IMR-90 (cell line): ENCODE data around the gene SLC26A5. TPM values are rescaled to one million over a fixed set of nuclear protein-coding genes. Genes with fewer than 3 reads are reported as not detected.

Experiments used
- ATAC-seq: fragments of 200-7000 bp; cut with Tn5 transposase; 2 replicates; pipeline ENCODE4 v1.9.1; 2020; ENCODE audit warnings: low read depth, mild to moderate bottlenecking, moderate library complexity
- BruUV-seq: library from RNA; stranded (reverse); fragments of 400-500 nt; replicated peaks from 2 replicates; lab custom pipeline; 2021; lab: Mats Ljungman, UMichigan
- CTCF ChIA-PET: fragments of 300-600 bp; formaldehyde crosslinking; extraction: SDS; loops from one replicate; lab custom pipeline; 2021; ENCODE audit warnings: antibody characterized with exemption; lab: Yijun Ruan, JAX
- POLR2A ChIA-PET: fragments of 300-600 bp; sonication (Branson Sonifier 250); formaldehyde crosslinking; loops from one replicate; lab custom pipeline; 2022; ENCODE audit warnings: antibody characterized with exemption; ENCODE audit not compliant: unreplicated experiment; lab: Charles Lee
- DNase-seq: peaks from one replicate; pipeline ENCODE4 v3.0.0; 2013
- H2AFZ ChIP-seq: replicated peaks from 2 replicates; pipeline ENCODE3; 2013; ENCODE audit warnings: low read length, mild to moderate bottlenecking; ENCODE audit not compliant: poor library complexity
- H2AK5ac ChIP-seq: 2 replicates; pipeline ENCODE4 v1.6.1; 2013; ENCODE audit warnings: low read depth, low read length, inconsistent platforms
- H2AK9ac ChIP-seq: replicated peaks from 2 replicates; pipeline ENCODE3; 2013; ENCODE audit warnings: mild to moderate bottlenecking, low read depth, low read length, moderate library complexity; ENCODE audit not compliant: poor library complexity
- H2BK120ac ChIP-seq: 2 replicates; pipeline ENCODE4 v1.6.1; 2013; ENCODE audit warnings: low read depth, low read length, inconsistent platforms
- H2BK15ac ChIP-seq: 3 replicates; pipeline ENCODE4 v1.6.1; 2013; ENCODE audit warnings: low read depth, low read length, inconsistent platforms
- H2BK20ac ChIP-seq: 2 replicates; pipeline ENCODE4 v1.6.1; 2013; ENCODE audit warnings: low read depth, mild to moderate bottlenecking, inconsistent platforms, low read length, moderate library complexity
- H2BK5ac ChIP-seq: 2 replicates; pipeline ENCODE4 v1.6.1; 2013; ENCODE audit warnings: mild to moderate bottlenecking, low read depth, low read length, inconsistent platforms; ENCODE audit not compliant: poor library complexity, severe bottlenecking
- H3K14ac ChIP-seq: replicated peaks from 2 replicates; pipeline ENCODE4 v1.6.1; 2013; ENCODE audit warnings: low read depth, low read length, inconsistent platforms
- H3K18ac ChIP-seq: 2 replicates; pipeline ENCODE4 v1.6.1; 2013; ENCODE audit warnings: low read depth, low read length, control low read depth
- H3K23ac ChIP-seq: 2 replicates; pipeline ENCODE4 v1.6.1; 2013; ENCODE audit warnings: low read depth, low read length, inconsistent platforms
- H3K27ac ChIP-seq: 2 replicates; pipeline ENCODE4 v1.5.1; 2013; ENCODE audit warnings: mild to moderate bottlenecking, control low read depth, low read length; ENCODE audit not compliant: insufficient read depth
- H3K27me3 ChIP-seq: 2 replicates; pipeline ENCODE4 v1.6.1; 2013; ENCODE audit warnings: low read length; ENCODE audit not compliant: control insufficient read depth, insufficient read depth
- H3K36me3 ChIP-seq: 2 replicates; pipeline ENCODE4 v1.6.1; 2013; ENCODE audit warnings: low read length, mixed read lengths; ENCODE audit not compliant: control insufficient read depth, insufficient read depth
- H3K4ac ChIP-seq: 2 replicates; pipeline ENCODE4 v1.6.1; 2013; ENCODE audit warnings: low read depth, low read length, inconsistent platforms
- H3K4me1 ChIP-seq: 2 replicates; pipeline ENCODE4 v1.6.1; 2013; ENCODE audit warnings: low read length, mixed read lengths; ENCODE audit not compliant: control insufficient read depth, insufficient read depth
- H3K4me2 ChIP-seq: 2 replicates; pipeline ENCODE4 v1.6.1; 2013; ENCODE audit warnings: low read depth, mild to moderate bottlenecking, control low read depth, low read length, moderate library complexity
- H3K4me3 ChIP-seq: 2 replicates; pipeline ENCODE4 v1.5.1; 2013; ENCODE audit warnings: low read depth, mild to moderate bottlenecking, control low read depth, low read length, moderate library complexity; ENCODE audit not compliant: insufficient read depth
- H3K56ac ChIP-seq: 2 replicates; pipeline ENCODE4 v1.6.1; 2013; ENCODE audit warnings: low read length, inconsistent platforms; ENCODE audit not compliant: insufficient read depth; ENCODE audit errors: extremely low read depth
- H3K79me1 ChIP-seq, 2 experiments: 2 replicates each; pipeline ENCODE4 v1.6.1; 2013; ENCODE audit warnings: low read length in 2 of 2, inconsistent platforms in 1 of 2, low read depth in 1 of 2
- H3K9ac ChIP-seq: 2 replicates; pipeline ENCODE4 v1.6.1; 2013; ENCODE audit warnings: low read depth, low read length, control low read depth
- H3K9me1 ChIP-seq: 2 replicates; pipeline ENCODE4 v1.6.1; 2013; ENCODE audit warnings: low read length, inconsistent platforms; ENCODE audit not compliant: insufficient read depth
- H3K9me3 ChIP-seq: 2 replicates; pipeline ENCODE4 v1.6.1; 2013; ENCODE audit warnings: low read length; ENCODE audit not compliant: control insufficient read depth, insufficient read depth
- H4K20me1 ChIP-seq: 2 replicates; pipeline ENCODE4 v1.6.1; 2013; ENCODE audit warnings: low read length, inconsistent platforms; ENCODE audit not compliant: insufficient read depth
- H4K5ac ChIP-seq: 2 replicates; pipeline ENCODE4 v1.6.1; 2013; ENCODE audit warnings: mild to moderate bottlenecking, low read depth, low read length, control low read depth
- H4K8ac ChIP-seq, 2 experiments: 2 replicates each; pipeline ENCODE4 v1.6.1; 2013; ENCODE audit warnings: low read depth in 2 of 2, low read length in 2 of 2, control low read depth in 1 of 2, inconsistent platforms in 1 of 2
- H4K91ac ChIP-seq: 2 replicates; pipeline ENCODE4 v1.6.1; 2013; ENCODE audit warnings: low read depth, low read length, inconsistent platforms; ENCODE audit not compliant: insufficient read depth
- FOS ChIP-seq: fragments of 150-350 bp; IDR thresholded peaks from 2 replicates; pipeline ENCODE4 v1.6.1; 2016; ENCODE audit warnings: low read depth, low read length
- MAZ ChIP-seq: IDR thresholded peaks from 2 replicates; pipeline ENCODE4 v1.6.1; 2012; ENCODE audit warnings: low read depth, mild to moderate bottlenecking, low read length, improper control_type of control experiment, moderate library complexity, borderline replicate concordance
- NFE2L2 ChIP-seq: fragments of 150-350 bp; IDR thresholded peaks from 2 replicates; pipeline ENCODE4 v1.6.1; 2016; ENCODE audit warnings: low read depth, mild to moderate bottlenecking, low read length
- RCOR1 ChIP-seq: IDR thresholded peaks from 2 replicates; pipeline ENCODE4 v1.6.1; 2012; ENCODE audit warnings: mild to moderate bottlenecking, low read length, improper control_type of control experiment; ENCODE audit not compliant: insufficient replicate concordance
- SMC3 ChIP-seq: fragments of 150-350 bp; IDR thresholded peaks from 2 replicates; pipeline ENCODE4 v1.6.1; 2016; ENCODE audit warnings: low read depth, mild to moderate bottlenecking, antibody characterized with exemption, low read length, moderate library complexity
- WGBS, 2 experiments: methylation state at CpG; one replicate each; pipeline versions ENCODE4 v1.1.5 to v1.1.7; 2013; ENCODE audit warnings: missing lambda C conversion rate in 2 of 2; ENCODE audit not compliant: insufficient read length in 1 of 2; ENCODE audit errors: extremely low coverage in 2 of 2; 5-methylcytosine and 5-hydroxymethylcytosine counted together
- dilution Hi-C: fragments of 300-500 bp; cut with HindIII; formaldehyde crosslinking; loops from one replicate; pipeline ENCODE4 v1.14.3; 2018; ENCODE audit warnings: low sequenced_read_pairs; ENCODE audit not compliant: unreplicated experiment
- in situ Hi-C: fragments of 300-500 bp; cut with MboI; formaldehyde crosslinking; loops from 3 replicates; pipeline ENCODE4 v1.14.3; 2019; ENCODE audit warnings: low sequenced_read_pairs, inconsistent platforms, mixed read lengths
- intact Hi-C: fragments of 100-400 bp; cut with micrococcal nuclease; formaldehyde crosslinking; loops from 2 replicates; pipeline ENCODE4 v1.10.0; 2022
- polyA plus RNA-seq, 3 experiments: library from polyadenylated mRNA; depleted of rRNA; stranded (reverse); fragments of >200 nt; gene quantifications; 2 replicates each; pipeline ENCODE4 v1.2.3, GENCODE V29; 2012; ENCODE audit warnings: low replicate concordance in 1 of 3
- total RNA-seq: library from RNA; depleted of rRNA; stranded (reverse); fragments of >200 nt; gene quantifications from 2 replicates; pipeline ENCODE4 v1.2.3, GENCODE V29; 2012

Gene SLC26A5
- total and polyA plus RNA-seq, 2 of the 4 experiments (the other 2 are of a cell fraction), result not detected

GRCh38 chr7:103439661-103440060 lies 6.3 kb downstream of the SLC26A5 start:
- Histone ChIP-seq H2BK20ac (no peak overlapping the region), H3K27ac (no peak overlapping the region), H3K4me2 (no peak overlapping the region), H3K56ac (no peak overlapping the region), H2BK15ac (no peak overlapping the region), H3K79me1 (no peaks in the 10 kb centered on the region), H2AK5ac (no peak overlapping the region), H4K5ac (no peak overlapping the region), H3K4me1 (no peaks in the 10 kb centered on the region), H3K27me3 (peaks cover 24% of the 10 kb centered on the region), H3K9me3 (no peaks in the 10 kb centered on the region), H2AFZ (no peak overlapping the region), H3K9me1 (no peaks in the 10 kb centered on the region), H3K23ac (no peak overlapping the region), H3K14ac (no peak overlapping the region), H2BK5ac (no peak overlapping the region), H3K4ac (no peak overlapping the region), H3K9ac (no peak overlapping the region), H2AK9ac (no peak overlapping the region), H4K20me1 (no peaks in the 10 kb centered on the region), H2BK120ac (no peak overlapping the region), H4K91ac (no peak overlapping the region), H3K4me3 (no peak overlapping the region), H3K18ac (no peak overlapping the region), H4K8ac (no peak overlapping the region), H3K36me3 (no peaks in the 10 kb centered on the region)
- CTCF ChIA-PET, result no interaction called here
- DNase-seq, result no peak
- intact Hi-C loops, result no loop called here
- TF ChIP-seq FOS, result no peak
- TF ChIP-seq MAZ, result no peak
- no peak for TF ChIP-seq NFE2L2
- no peak for TF ChIP-seq SMC3
- no peak for TF ChIP-seq RCOR1
- dilution Hi-C loops, result no loop called here
- ATAC-seq, result no peak
- POLR2A ChIA-PET, result no interaction called here
- 67% methylated on average over 4 of the region's 8 CpGs; no CpG with 5 or more reads in 1 of the 2 experiments for WGBS, 2 experiments
- no TSS peak for BruUV-seq
- in situ Hi-C loops, result no loop called here
